Mononuclear cell (primary cell): ENCODE data around the gene MICAL2. TPM values are rescaled to one million over a fixed set of nuclear protein-coding genes. Genes with fewer than 3 reads are reported as not detected.

Experiments
- H3K27me3 ChIP-seq: 2 replicates; pipeline ENCODE4 v1.6.0; 2011; ENCODE audit warnings: low read length, control low read depth; ENCODE audit not compliant: insufficient read depth
- H3K4me1 ChIP-seq: 2 replicates; pipeline ENCODE4 v1.5.1; 2011; ENCODE audit warnings: mild to moderate bottlenecking, low read length, control low read depth; ENCODE audit not compliant: insufficient read depth
- H3K4me3 ChIP-seq: 2 replicates; pipeline ENCODE4 v1.5.1; 2011; ENCODE audit warnings: mild to moderate bottlenecking, low read length, moderate library complexity
- H3K9me3 ChIP-seq: 2 replicates; pipeline ENCODE4 v1.5.1; 2011; ENCODE audit warnings: low read depth, mild to moderate bottlenecking, control low read depth, low read length
- total RNA-seq: library from RNA; depleted of rRNA; stranded (reverse); fragments of >200 nt; gene quantifications from one replicate; pipeline ENCODE4 v1.2.3, GENCODE V29; 2012

The MICAL2 gene
- total RNA-seq, 1 donor: 14.5 TPM

DNA sequence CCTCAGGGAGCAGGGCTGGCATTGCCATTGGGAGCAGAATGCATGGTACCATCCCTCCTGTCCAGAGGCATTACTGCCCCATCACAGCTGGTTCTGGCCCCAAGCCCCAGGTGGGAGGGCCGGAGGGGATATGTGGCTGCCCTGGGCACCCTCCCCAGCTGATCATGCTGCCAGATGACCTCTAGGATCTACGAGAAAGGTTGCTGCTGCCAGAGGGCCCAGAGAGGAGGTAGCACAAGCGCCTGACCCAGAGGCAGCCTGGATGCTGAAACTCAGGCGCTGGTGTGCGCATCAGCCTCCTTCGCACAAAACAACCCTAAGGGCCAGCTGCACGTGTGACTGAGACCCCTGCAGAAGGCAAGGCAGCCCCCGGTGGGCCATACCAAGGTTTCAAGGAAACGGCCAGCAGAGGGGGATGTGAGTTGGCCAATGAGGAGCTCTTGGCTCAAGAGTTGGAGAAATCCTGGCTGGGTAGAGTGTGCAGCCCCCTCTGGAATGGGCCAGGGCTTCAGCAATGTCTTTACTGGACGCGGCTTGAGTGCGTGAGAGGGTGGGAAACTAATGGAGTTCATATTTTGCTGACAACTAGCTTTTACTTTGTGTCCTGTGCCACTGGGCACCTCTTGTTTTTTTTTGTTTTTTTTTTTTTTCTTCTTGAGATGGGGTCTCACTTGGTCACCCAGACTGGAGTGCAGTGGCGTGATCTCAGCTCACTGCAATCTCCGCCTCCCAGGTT lies 178.7 kb downstream of the MICAL2 start:
- no peak overlapping the region for H3K4me3 ChIP-seq
- H3K27me3 ChIP-seq: no peaks in the 10 kb centered on the region
- H3K9me3 ChIP-seq: no peaks in the 10 kb centered on the region
- H3K4me1 ChIP-seq: peaks cover 16% of the 10 kb centered on the region

DNA sequence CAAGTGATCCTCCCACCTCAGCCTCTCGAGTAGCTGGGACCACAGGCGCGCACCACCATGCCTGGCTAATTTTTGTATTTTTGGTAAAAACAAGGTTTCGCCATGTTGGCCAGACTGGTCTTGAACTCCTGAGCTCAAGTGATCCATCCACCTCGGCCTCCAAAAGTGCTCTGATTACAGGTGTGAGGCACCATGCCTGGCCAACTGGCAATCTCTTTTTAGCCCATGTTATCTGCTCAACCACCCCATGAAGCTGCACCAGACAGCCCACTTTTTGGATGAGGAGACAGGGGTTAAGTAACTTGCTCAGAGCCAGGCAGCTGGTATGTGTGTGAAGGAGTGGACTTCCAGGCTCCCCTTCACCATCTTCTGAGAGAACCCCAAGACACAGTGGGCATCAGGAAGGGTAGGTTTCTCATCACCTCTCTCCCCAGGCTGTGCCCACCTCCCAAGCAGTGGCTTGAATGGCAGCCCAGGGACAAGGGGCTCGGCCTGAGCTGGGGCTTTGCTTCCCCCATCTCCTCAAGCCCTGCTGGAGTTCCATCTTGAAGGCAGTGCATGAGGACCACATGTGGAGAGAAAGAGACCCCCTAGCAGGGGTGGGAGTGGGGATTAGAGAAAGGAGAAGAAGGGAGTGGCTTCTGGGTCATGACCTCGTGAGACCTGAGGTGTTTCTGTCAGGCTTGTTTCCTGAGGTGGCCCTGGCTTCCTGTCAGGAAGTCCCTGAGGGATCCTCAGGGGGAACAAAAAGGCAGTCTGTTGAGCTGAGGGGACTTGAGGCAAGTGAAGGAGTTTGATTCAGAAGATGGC lies 179.5 kb downstream of the MICAL2 start:
- H3K9me3 ChIP-seq: no peaks in the 10 kb centered on the region
- peaks cover 14% of the 10 kb centered on the region for H3K4me1 ChIP-seq
- H3K27me3 ChIP-seq: no peaks in the 10 kb centered on the region
- no peak overlapping the region for H3K4me3 ChIP-seq

DNA sequence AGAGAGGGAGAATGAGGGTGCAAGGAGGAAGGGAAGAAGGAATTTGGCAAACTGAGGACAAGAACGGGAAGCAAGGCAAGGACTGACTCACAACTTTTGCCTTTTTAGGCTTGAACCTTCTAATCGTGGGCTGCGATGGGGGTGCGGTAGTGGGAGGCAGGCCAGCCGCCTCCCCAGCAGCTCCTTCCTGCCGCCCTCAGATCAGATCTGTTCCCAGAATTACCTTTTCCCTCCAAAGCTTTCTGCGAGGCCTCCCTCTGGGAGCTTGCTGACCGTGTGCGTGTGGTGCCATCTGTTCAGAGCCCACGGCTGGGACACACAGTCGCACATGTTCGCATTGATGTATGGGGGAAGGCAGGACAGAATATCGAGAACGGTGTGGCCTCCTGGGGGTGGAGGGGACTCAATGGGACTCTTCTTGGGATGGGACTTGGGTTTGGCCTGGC lies 180.1 kb downstream of the MICAL2 start:
- Histone ChIP-seq H3K4me3 (no peak overlapping the region), H3K27me3 (no peaks in the 10 kb centered on the region), H3K4me1 (peaks cover 9% of the 10 kb centered on the region), H3K9me3 (no peaks in the 10 kb centered on the region)

DNA sequence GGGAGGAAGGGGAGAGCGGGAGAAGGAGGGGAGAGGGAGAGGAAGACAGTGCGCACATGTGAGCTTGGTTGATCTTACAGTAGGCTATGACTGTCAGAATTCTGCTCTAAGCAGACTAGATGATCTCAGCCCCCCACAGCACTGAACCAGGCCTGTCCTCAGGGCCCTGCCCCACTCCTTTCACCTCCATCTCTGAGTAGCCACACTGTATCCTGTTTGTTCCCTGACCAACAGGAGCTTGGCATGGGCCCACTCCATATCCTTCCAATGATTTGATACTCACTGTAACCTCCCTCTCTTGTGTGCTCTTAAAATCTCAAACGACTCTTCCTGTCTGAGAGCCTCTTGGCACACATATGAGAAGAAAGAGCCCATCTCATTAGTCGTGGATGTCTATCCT lies 180.9 kb downstream of the MICAL2 start:
- H3K27me3 ChIP-seq: no peaks in the 10 kb centered on the region
- no peaks in the 10 kb centered on the region for H3K9me3 ChIP-seq
- H3K4me3 ChIP-seq: no peak overlapping the region
- H3K4me1 ChIP-seq: peaks cover 6% of the 10 kb centered on the region

DNA sequence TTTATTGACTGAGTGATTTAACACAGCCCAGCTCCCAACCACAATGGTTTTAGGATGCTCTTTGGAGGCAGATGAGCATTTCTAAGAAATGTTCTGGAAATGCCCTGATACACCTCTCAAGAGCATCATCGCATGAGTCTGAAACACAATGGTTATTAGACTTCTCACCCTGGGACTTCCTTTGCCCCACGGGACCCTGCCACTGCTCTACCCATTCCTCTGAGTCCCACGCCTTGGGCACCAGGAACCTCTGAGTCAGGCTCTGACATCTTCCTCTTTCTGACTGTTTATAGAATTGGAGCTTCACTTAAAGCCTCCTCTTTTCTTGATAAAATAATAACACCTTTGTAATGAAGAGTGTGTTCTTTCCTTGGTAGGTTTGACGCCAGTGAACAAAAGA lies 181.4 kb downstream of the MICAL2 start:
- H3K4me3 ChIP-seq: no peak overlapping the region
- peaks cover 6% of the 10 kb centered on the region for H3K4me1 ChIP-seq
- no peaks in the 10 kb centered on the region for H3K27me3 ChIP-seq
- no peaks in the 10 kb centered on the region for H3K9me3 ChIP-seq

DNA sequence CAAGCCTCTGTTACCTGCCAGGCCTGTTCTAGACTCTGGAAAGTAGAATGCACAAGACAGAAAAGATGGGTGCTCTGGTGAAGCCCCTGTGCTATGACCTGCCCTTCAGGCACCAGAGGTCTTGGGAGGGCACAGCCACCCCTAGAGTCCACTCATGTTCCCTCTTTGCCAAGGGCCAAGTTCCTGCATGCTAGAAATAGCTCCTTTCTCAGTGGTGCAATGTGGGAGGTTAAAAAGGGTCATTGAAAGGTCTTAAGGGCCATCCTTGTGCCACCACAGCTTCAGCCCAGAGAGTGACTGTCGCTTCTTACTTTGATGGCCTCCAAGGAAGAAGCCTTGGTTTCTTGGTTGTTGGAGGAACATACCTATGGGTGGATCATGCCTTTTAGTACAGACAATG lies 182.4 kb downstream of the MICAL2 start:
- Histone ChIP-seq H3K27me3 (no peaks in the 10 kb centered on the region), H3K4me1 (peaks cover 6% of the 10 kb centered on the region), H3K4me3 (no peak overlapping the region), H3K9me3 (no peaks in the 10 kb centered on the region)

DNA sequence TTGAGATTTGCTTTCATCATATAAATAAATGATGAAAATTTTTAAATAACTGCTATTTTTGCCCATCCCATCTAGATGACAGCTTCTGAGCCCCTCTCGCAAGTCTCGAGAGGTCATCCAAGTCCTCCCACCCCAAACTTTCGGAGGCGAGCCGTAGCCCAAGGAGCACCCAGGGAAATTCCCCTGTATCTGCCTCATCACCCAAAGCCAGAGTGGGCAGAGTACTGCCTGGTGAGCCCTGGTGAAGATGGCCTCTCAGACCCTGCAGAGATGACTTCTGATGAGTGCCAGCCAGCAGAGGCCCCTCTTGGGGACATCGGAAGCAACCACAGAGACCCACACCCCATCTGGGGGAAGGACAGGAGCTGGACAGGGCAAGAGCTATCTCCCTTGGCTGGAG lies 183.1 kb downstream of the MICAL2 start:
- H3K4me3 ChIP-seq: no peak overlapping the region
- peaks cover 3% of the 10 kb centered on the region for H3K9me3 ChIP-seq
- H3K27me3 ChIP-seq: no peaks in the 10 kb centered on the region
- H3K4me1 ChIP-seq: peaks cover 6% of the 10 kb centered on the region

DNA sequence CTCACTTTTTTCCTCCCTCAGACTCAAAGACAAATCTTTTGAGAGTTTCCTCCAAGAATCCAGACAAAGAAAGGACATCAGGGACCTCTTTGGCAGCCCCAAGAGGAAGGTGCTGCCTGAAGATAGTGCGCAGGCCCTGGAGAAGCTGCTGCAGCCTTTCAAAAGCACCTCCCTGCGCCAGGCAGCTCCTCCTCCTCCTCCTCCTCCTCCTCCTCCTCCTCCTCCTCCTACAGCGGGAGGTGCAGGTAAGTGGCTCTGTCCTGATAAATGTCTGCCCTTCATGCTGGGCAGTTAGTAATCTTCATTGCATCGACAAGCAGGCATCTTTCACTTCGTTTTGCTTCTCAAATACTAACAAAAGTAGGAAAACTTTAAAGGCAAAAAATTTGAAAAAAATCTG lies 184.2 kb downstream of the MICAL2 start:
- peaks cover 6% of the 10 kb centered on the region for H3K4me1 ChIP-seq
- no peak overlapping the region for H3K4me3 ChIP-seq
- no peaks in the 10 kb centered on the region for H3K27me3 ChIP-seq
- H3K9me3 ChIP-seq: peaks cover 11% of the 10 kb centered on the region

DNA sequence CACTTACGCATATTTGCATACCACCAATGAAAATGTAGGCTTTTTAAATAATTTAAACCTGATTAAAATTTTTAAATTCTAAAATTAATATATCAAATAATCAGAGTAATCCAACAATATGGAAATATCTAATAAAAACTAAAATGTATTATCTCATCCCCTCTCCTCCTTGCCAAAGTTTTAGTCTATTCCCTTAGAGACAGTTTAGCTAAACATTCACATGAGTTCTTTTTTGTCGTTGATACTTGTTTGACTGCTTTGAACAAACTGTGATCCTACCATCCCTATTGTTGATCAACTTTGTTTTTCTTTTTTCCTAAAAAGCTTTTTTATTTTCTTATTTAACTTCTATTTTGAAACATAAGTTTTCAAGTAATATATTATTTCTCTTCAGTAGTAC lies 185.6 kb downstream of the MICAL2 start:
- H3K4me1 ChIP-seq: no peaks in the 10 kb centered on the region
- no peak overlapping the region for H3K4me3 ChIP-seq
- H3K9me3 ChIP-seq: peaks cover 11% of the 10 kb centered on the region
- no peaks in the 10 kb centered on the region for H3K27me3 ChIP-seq

DNA sequence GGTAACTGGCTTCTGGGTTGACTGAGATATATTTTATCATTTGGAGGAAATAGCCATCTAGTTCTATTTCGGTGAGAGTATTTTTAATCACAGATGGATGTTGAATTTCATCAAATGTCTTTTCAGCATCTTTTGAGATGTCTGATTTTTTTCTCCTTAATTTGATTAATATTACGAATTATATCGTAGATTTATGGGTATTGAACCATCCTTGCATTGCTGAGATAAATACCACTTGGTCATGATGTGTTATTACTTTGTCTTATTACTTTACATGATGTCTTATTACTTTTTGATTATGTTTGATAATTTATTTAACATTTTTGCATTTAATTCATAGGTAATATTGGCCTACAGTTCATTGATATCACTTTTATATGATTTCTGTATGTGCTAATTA lies 188.2 kb downstream of the MICAL2 start:
- Histone ChIP-seq H3K9me3 (peaks cover 11% of the 10 kb centered on the region), H3K27me3 (no peaks in the 10 kb centered on the region), H3K4me1 (no peaks in the 10 kb centered on the region), H3K4me3 (no peak overlapping the region)

DNA sequence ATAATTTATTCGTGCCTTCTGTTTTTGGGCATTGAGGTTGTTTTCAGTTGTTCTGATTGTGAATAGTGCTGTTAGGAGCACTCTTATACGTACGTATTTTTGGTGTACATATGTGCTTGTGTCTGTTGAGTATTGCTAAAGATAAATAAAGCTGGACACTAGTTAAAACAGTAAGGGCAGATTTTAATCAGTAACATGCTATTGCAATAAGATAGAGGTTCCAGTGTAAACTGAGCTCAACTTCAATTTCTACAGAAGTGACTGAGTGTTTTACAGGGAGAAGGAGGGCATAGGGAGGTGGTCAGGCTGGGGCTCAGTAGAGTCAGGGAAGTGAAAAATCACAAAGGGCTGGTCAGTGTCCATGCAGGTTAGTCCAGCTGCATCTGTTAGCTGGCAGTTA lies 191.0 kb downstream of the MICAL2 start:
- peaks cover 11% of the 10 kb centered on the region for H3K9me3 ChIP-seq
- H3K4me3 ChIP-seq: no peak overlapping the region
- no peaks in the 10 kb centered on the region for H3K4me1 ChIP-seq
- H3K27me3 ChIP-seq: no peaks in the 10 kb centered on the region

DNA sequence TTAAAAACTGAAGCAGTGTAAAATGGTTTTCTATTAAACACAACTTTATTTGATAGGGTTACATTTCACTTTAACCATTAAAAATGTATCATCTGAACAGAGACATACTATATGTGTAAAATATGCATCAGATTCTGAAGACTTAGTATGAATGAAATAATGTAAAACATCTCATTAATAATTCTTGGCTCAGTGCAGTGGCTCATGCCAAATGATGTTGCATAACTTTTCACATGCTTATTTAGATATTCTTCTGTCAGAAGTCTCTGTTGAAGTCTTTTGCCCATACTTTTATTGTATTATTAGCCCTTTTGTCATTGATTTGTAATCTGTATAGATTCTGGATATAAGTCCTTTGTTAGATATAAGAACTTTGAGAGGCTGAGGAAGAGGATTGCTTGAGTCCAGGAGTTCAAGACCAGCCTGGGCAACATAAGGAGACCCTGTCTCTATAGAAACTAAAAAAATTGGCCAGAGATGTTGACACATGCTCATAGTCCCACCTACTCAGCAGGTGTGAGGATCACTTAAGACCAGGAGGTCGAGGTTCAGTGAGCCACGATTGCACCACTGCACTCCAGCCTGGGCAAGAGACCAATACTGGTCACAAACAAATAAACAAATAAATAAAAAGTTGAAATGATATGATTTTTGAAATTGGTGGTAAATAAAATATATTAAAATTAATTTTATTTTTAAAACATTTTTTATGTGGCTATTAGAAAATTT lies 193.2 kb downstream of the MICAL2 start:
- H3K4me1 ChIP-seq: no peaks in the 10 kb centered on the region
- no peak overlapping the region for H3K4me3 ChIP-seq
- H3K9me3 ChIP-seq: peaks cover 7% of the 10 kb centered on the region
- no peaks in the 10 kb centered on the region for H3K27me3 ChIP-seq

DNA sequence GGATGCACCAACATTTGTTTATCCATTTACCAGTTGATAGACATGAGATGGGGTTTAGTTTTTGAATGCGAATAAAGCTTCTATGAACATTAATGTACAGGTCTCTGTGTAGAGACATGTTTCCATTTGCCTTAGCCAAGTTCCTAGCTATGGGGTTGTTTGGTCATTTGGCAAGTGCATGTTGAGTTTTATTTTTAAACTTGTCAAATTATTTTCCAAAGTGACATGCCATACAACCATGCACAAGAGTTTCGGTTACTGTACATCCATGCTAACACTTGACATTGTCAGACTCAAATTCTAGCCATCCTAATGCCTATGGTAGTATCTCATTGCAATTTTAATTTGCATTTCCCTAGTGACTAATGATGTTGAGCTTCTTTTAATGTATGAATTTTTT lies 196.4 kb downstream of the MICAL2 start:
- H3K27me3 ChIP-seq: no peaks in the 10 kb centered on the region
- no peaks in the 10 kb centered on the region for H3K9me3 ChIP-seq
- no peaks in the 10 kb centered on the region for H3K4me1 ChIP-seq
- H3K4me3 ChIP-seq: no peak overlapping the region

DNA sequence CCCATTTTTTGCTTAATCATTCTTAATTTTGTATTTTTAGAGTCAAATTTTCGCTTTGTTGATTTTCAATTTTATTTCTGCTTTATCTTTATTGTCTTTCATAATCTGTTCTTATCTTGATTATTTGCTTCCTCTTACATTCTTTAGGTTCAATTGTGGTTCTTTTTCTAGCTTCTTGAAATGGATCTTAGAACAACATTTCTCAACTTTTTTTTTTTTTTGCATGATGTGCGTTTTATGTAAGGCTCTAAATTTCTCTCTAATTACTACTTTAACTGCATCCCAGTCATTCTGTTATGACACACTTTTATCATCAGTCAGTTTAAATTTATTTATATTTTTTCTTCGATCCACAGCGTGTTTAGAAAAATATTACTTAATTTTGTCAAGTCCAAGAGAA lies 201.7 kb downstream of the MICAL2 start:
- Histone ChIP-seq H3K9me3 (peaks cover 19% of the 10 kb centered on the region), H3K4me3 (no peak overlapping the region), H3K27me3 (peaks cover 5% of the 10 kb centered on the region), H3K4me1 (no peaks in the 10 kb centered on the region)
